K562 (cell line): ENCODE measurements around the gene CDC45. TPM values are rescaled to one million over a fixed set of nuclear protein-coding genes. Genes with fewer than 3 reads are reported as not detected.

ENCODE experiments used
- CBX3 ChIP-seq, 2 experiments: IDR thresholded peaks; 1 replicate in 1 of 2; 2 replicates in 1 of 2; pipeline ENCODE4 v1.6.1; 2012; ENCODE audit warnings: inconsistent platforms in 2 of 2, low read length in 2 of 2, borderline replicate concordance in 1 of 2, control low read depth in 1 of 2
- MAX ChIP-seq: sonication (generic); formaldehyde crosslinking; IDR thresholded peaks from 2 replicates; pipeline ENCODE4 v1.9.0; 2022; ENCODE audit warnings: mild to moderate bottlenecking, missing genetic modification reagents
- MIER1 ChIP-seq: fragments of 450-650 bp; IDR thresholded peaks from 2 replicates; pipeline ENCODE4 v1.6.1; 2016; ENCODE audit warnings: antibody characterized with exemption, mild to moderate bottlenecking, low read depth
- THAP12 ChIP-seq: fragments of 250-450 bp; sonication (Bioruptor Pico); IDR thresholded peaks from 2 replicates; pipeline ENCODE4 v1.9.0; 2021; ENCODE audit warnings: mild to moderate bottlenecking, inconsistent platforms
- ZNF75A ChIP-seq: fragments of 450-650 bp; formaldehyde crosslinking; IDR thresholded peaks from 2 replicates; pipeline ENCODE4 v1.4.0; 2020; ENCODE audit warnings: mild to moderate bottlenecking
- polyA plus RNA-seq, 8 experiments: library from polyadenylated mRNA; depleted of rRNA in 4 of 8; stranded (reverse) in 5 of 8; unstranded in 3 of 8; fragments of >200 nt; fragmentation: Nextera tagmentation in 2 of 8; fragmentation: Illumina TruSeq in 1 of 8; extraction: Ambion mirVana in 2 of 8; extraction: Trizol in 1 of 8; gene quantifications; 2 replicates each; pipeline versions ENCODE4 v1.2.1 to v1.2.3, GENCODE V29; 2011 to 2014; ENCODE audit warnings: inconsistent platforms in 1 of 8, missing spikeins in 1 of 8
- total RNA-seq, 7 experiments: library from RNA; depleted of rRNA in 6 of 7; stranded (reverse); fragments of >200 nt in 6 of 7; fragmentation: Illumina TruSeq in 2 of 7; extraction: Trizol in 2 of 7; gene quantifications; 2 replicates each; pipeline versions ENCODE4 v1.2.1 to v1.2.3, GENCODE V29; 2011 to 2021; ENCODE audit warnings: low replicate concordance in 1 of 7

CDC45 gene
- total and polyA plus RNA-seq, 9 of the 15 experiments (the other 6 are each of a cell fraction or from before 2014, with no cell fraction given), result 251 to 580 (median 410) TPM

- no peak for TF ChIP-seq MAX (CRISPR knock-in tag)
- peak; percentile 36 to 51; a peak in 2 of 3 replicates for TF ChIP-seq CBX3 (IDR thresholded peaks at IDR 0.05; ENCODE audit: borderline replicate concordance in 1 of 2, low read length in 2 of 2)
- TF ChIP-seq THAP12, result no peak
- 0 out of 2 replicates have a peak, but pooled peaks have one; percentile 33 for TF ChIP-seq MIER1
- TF ChIP-seq ZNF75A (CRISPR knock-in tag), result no peak
- TF ChIP-seq, all 486 proteins: peak for 93
These were observed 33.0 kb upstream of the CDC45 start (continued) for GRCh38 chr22:19446603-19447329.
